GM19239 (cell line): ENCODE data around the gene CD244.
"Not testable (repeated sequence)": the region's sequence is repeated elsewhere in the genome, so short reads cannot be mapped to it uniquely, and the experiment has no call there.

ENCODE experiments used
- DNase-seq: peaks from one replicate; pipeline ENCODE4 v3.0.0; 2011; ENCODE audit warnings: low spot score; ENCODE audit not compliant: insufficient read length
- FAIRE-seq: peaks from 2 replicates; lab custom pipeline; 2011; peaks lifted over from hg19 to GRCh38; lab: Jason Lieb, UNC

CD244 gene

DNA sequence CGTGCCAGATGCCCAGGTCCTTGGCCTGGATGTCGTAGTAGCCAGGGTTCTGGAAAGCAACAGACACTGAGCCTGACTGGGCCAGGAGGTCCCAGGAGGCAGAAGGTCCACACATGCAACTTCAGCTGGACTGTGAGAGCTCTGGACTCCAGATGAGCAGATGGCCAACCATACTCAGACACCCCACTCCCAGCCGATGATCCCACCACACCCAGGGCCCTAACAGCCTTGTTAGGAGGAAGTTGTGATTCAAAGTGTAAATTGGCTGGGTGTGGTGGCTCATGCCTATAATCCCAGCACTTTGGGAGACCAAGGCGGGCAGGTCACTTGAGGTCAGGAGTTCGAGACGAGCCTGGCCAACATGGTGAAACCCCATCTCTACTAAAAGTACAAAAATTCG, 18.6 kb upstream of the CD244 start:
- not testable (repeated sequence) for FAIRE-seq, DNase-seq

DNA sequence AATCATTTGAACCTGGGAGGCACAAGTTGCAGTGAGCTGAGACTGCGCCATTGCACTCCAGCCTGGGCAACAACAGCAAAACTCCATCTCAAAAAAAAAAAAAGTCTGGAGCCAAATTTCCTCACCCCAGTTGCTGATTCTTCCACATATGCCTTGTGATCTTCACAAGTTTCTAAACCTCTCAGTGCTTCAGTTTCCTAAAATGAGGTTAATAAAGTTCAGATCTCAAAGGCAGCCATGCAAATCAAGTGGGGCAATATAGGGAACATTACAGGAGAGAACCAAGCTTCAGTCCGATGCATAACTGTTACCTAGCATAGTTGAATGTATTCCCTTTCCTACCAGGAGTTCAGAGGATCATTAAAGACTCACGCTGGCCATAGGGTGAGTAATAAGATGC, 17.5 kb upstream of the CD244 start:
- DNase-seq (no peak), FAIRE-seq (no peak)

DNA sequence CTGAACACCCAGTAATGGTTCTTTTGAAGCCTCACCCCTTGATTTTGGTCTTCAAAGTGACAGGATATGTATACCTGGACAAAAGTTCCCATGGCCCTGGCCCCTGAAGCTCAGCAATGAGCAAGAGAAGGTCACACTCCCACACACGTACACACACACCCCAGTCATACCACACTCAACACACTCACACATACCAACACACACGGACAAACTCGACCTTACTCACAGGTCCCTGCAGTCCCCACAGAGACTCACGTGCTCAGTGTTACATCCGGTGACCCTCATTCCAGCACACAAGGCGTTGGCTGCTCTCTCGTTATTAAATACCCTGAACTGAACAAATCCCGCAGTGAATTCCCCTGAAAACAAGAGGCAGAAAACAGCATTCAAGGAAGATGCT, 16.4 kb upstream of the CD244 start:
- no peak for DNase-seq
- FAIRE-seq, result no peak

DNA sequence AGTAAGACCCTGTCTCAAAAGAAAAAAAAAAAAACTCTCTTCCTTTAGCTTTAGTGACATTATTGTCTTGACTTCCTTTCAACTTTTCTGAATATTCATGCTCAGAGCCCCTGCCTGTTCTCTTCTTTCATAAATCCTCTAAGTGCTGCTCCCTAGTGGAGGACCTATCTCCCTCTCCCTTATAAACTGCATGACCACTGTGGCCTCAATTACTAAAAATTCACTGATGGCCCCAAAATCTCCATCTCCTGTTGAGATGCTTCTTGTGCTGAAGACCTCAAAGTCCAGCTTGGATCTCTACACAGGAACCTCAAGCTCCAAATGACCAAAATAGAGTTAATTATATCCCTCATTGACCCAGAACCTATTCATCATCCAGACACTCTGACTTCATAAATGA, 14.5 kb upstream of the CD244 start:
- DNase-seq, result no peak
- FAIRE-seq, result peak; percentile 55

DNA sequence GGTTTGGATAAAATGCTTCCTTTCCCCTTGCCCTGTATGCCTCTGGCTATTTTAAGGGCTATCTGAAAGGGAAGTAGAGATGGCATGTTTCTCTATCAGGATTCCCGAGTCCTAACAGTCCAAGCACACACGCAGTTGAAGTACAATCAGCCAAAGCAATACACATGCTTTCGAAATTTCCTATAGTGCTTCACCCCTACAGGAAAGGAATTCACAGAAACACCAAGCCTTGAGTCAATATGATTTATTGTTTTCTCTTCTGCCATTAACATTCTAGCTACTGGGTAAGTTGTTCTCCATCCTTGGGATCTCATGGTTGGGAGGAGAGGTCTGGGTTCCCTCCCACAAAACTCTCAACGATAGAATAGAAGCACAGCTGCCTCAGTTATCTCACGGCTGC, 13.6 kb upstream of the CD244 start:
- no peak for FAIRE-seq
- no peak for DNase-seq

DNA sequence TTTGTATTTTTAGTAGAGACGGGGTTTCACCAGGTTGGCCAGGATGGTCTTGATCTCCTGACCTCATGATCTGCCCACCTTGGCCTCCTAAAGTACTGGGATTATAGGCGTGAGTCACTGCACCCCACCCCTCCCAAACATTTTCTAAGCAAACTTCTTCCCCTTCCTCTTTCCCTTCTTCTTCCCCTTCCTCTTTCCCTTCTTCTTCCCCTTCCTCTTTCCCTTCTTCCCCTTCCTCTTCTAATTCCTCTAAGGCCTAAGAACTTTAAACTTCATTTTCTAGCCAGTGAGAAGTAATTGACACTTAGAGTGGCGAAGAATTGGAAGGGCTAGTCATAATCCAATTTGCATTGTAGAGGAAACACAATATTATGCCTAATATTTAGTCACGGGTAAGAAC, 12.9 kb upstream of the CD244 start:
- FAIRE-seq, DNase-seq: not testable (repeated sequence)

DNA sequence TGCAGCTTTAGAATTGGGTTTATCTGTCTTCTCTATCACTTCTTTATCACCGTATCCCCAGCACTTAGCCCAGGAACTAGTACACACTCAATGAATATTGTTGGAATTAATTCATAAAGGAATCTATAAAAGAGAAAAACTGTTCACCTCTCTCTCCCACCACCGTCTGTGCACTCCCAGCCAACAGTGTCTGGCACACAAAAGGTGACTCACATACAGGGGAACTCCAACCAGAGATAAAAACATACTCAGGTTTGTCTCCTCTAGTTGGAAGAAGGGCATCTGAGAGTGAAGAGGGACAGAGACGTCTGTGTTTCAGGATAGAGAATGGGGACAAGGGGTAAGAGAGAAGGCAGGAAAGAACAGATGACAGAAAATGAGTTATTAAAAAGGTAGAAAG, 12.2 kb upstream of the CD244 start:
- FAIRE-seq, result no peak

DNA sequence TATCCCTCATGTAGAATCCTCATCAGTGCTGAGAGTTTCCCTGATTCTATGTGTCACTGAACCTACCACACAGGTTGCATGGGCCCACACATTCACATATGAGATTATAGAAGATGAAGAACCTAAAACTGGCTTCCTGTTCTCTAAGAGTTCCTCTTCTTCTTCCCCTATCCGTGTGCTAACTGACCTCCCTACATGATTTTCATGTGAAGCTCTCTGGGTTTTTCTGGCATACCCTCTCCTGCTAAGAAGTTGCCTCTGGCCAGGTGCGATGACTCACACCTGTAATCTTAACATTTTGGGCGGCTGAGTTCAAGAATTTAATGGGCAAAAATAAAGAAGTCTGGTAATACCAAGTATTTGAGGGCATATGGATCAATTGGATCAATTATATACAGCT, 5.5 kb upstream of the CD244 start:
- peak; percentile 35 for FAIRE-seq

More for the DNA sequence above, 12.2 kb upstream of the CD244 start:
- DNase-seq, result no peak

DNA sequence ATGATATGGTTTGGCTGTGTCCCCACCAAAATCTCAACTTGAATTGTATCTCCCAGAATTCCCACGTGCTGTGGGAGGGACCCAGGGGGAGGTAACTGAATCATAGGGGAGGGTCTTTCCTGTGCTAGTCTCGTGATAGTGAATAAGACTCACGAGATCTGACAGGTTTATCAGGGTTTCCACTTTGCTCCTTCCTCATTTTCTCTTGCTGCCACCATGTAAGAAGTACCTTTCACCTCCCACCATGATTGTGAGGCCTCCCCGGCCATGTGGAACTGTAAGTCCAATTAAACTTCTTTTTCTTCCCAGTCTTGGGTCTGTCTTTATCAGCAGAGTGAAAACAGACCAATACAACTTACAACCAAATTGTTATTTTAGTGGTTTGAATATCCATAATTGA, 5.0 kb upstream of the CD244 start:
- DNase-seq, result not testable (repeated sequence)
- peak; percentile 49 for FAIRE-seq

More for the DNA sequence above, 5.5 kb upstream of the CD244 start:
- no peak for DNase-seq

DNA sequence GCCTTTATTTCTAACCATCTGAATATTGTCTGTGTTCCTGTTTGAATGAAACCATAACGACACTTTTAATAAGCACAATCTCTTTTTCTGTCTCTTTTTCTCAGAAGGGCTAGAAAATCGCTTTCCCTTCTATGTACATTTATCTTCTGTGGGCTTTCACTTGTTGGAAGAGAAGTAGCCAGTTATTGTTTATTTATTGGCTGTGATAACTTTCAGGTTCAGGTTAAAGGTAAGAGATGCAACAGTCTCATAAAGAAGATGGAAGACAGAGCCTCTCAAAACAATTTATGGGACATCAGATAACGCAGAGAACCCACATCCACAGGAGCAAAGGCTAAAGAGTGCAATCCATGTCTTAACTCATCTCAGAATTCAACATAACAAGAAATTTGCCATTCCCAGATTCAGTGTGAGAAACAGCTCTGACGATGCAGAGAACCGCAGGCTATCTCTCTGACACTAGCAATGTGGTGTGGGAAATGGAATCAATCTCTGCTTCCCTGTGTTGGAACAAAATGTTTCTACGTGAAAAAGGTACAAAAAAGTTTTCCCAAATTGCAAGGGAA, 4.1 kb upstream of the CD244 start:
- FAIRE-seq, result no peak
- DNase-seq, result no peak

DNA sequence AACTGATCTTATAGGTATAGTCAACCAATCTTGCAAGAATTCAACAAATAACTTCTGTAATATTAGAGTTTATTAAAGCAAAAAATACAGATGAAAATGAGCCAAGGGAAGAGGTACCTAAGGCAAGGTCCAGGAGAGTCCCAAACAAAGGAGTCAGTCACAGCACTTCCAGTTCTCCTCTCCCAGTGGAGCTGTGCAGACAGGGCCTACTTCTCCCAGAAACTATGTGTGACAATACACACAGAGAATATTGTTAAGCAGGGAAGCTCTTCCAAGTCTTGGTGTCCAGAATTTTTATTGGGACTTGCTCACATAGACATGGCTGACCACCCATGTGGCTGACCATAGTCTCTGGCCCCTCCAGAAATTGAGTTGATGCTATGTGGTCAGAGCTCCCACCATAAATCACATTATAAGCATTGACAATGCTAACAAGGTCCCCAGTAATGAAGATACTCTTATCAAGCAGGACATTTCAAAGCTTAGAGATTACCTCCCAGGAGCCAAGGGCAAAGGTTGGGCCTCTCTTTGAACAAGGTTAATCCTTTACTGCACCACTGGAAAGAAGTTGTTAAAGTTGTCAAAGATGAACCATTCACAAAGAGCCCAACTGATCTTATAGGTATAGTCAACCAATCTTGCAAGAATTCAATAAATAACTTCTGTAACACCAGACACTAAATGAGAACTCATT, 3.5 kb upstream of the CD244 start:
- no peak for DNase-seq
- peak; percentile 55 for FAIRE-seq

DNA sequence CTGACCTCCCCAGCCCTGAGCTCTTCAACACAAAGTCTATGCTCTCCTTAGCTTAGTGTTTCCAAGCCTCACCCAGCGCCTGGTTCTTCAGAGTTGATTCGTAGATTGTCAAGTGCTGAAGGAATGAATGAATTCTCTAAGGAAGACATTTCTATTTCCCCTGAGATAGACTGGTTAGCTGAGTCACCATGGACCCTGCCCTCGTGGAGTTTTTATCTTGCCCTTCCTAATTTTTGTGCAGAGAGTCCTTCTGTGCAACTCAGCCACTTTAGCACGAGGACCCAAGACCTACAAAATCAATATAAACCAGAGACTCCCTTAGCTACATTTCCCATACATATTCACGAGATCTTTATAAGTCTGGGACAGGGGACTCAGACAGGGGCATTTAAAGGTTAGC, 2.6 kb upstream of the CD244 start:
- no peak for FAIRE-seq
- no peak for DNase-seq

DNA sequence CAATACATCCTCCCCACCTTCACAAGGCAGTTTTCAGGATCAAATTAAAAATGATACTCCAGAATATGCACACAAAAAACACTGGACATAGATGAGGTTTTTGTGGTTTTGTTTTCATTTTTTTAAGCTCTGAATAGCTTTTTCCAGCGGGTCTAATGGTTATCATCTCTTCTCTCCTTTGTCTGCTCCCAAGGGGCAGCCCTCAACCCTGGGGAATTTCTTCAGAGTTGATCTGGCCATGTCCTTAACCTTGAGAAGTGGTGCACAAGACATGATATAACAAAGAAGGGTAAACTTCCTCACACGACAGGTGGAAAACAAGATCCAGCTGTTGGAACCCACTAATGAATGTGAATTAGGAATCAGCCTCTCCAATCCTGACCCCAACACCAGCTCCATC, 1.5 kb upstream of the CD244 start:
- DNase-seq (no peak), FAIRE-seq (no peak)

DNA sequence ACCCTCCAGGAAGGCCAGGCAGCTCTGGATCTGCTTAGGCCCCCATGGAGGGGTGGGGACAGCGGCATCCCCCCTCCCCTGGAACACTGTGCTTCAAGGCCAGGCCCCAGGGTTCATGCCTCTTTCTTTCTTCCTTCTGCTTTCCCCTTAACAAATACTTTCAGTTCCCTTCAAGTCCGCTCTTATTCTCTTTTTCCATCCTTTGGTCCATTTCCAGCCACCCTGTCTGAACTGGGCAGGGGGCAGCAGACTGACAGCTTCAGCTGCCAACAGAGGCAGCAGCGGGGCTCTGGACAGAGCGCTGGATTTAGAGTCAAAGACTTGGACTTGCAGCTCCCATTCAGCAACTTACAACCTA, 1.1 kb upstream of the CD244 start:
- DNase-seq (no peak), FAIRE-seq (peak; percentile 59)

DNA sequence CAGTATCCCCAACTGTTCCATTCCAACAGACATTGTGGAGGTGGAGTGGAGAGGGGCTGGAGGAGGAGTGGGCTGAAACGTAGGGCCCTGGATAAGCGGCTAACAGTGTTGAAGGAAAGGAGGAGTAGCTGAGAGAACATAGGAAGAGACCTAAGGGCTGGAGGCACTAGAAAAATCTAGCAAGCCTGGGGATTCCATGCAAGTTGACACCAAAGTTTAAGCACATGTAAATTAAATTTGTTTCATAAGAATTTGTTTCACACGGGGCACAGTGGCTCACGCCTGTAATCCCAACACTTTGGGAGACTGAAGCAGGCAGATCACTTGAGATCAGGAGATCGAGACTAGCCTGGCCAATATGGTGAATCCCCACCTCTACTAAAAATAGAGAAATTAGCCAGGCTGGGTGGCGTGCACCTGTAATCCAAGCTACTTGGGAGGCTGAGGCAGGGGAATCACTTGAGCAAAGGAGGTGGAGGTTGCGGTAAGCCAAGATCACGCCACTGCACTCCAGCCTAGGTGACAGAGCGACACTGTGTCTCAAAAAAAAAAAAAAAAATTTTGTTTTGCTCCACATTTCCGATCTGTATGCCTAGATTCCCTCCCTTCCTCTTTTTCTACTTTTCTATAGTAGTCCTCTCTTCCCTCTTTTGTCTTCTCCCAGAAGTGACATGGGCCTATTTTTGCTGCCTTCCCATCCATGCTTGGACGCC, 530 bp upstream of the CD244 start:
- FAIRE-seq (peak; percentile 33), DNase-seq (no peak)

DNA sequence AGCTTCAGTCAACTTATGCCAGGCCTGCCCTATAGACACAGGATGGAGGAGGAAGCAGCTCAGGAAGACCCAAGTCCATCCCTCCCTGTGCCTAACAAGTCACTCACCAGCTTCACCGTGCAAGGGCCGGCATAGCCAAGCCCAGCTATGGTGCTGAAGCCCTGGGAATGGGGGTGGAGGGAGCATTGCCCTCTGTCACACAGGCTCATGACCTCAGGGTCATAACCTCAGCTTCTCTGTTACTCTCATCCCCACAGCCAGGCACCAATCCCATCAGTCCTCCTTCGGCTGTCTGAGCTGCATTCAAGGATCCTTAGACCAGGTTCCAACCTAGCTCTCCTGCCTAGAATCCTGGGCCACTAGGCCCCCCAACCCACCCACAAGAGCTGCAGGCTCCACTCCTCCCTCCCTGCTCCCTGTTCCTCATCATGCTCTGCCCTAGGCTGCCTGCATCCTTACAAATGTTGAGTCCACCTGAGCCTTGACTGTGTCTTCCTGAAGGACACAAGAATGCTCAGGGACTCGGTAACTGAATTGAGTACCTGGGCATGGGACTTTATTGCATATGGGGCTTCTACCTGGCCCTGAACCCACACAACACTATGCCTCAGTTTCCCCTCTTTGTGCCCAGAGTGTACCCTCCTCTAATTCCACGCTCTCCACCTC, 1.7 kb downstream of the CD244 start:
- no peak for FAIRE-seq
- DNase-seq, result no peak

DNA sequence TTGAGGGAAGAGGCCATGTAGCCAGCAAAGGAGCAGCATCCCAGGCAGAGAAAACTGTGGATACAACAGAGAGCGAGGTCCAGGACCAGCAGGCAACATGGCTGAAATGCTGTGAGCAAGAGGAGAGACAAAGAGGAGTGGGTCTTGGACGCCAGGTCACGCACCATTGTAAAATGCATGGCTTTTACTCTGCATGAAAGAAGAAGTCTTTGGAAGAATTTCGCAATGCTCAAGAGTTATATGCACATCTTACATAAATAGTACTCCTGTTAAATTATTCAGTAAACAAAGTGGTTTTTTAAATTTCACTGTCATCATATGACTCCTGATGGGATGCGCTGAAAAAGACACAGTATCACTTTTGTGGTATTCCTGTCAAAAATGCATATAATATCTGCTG, 3.5 kb downstream of the CD244 start:
- FAIRE-seq, result no peak

DNA sequence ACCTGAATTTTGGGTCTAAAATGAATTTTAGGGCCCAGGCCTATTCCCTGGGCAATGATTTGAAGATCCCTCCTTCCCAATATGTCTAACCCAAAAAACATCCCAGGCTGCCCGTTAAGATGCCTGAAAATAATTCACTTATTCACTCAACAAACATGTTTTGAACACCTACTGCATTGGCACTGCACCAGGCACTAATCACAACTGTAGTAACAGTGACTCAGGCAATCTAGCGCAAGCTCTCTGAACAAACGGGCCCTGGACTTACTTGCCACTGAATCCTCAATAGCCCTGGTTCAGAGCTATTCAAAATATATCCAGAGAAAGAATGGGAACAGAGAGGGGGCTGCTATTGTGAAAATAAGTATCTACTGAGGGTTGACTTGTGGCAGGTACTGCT, 4.2 kb downstream of the CD244 start:
- no peak for FAIRE-seq
- no peak for DNase-seq

More for the DNA sequence above, 3.5 kb downstream of the CD244 start:
- no peak for DNase-seq

DNA sequence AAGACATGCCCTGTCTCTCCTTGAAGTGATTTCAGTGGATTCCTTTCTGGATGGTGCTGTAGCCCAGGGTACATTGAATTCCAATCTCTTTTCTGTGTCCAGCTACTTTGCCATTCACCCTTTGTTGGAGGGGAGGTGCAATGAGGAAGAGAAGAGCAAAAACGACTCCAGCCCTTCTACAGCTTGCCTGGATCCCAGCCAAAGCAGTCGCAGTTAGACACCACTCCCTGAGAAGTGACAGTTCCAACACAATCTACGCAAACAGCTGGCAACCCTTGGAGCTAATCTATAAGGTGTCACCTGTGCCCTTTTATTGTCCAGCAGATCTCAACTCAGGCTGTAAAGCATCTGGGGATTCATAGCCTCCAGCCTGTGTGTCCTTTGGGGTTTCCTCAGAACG, 4.6 kb downstream of the CD244 start:
- FAIRE-seq, result no peak
- no peak for DNase-seq

DNA sequence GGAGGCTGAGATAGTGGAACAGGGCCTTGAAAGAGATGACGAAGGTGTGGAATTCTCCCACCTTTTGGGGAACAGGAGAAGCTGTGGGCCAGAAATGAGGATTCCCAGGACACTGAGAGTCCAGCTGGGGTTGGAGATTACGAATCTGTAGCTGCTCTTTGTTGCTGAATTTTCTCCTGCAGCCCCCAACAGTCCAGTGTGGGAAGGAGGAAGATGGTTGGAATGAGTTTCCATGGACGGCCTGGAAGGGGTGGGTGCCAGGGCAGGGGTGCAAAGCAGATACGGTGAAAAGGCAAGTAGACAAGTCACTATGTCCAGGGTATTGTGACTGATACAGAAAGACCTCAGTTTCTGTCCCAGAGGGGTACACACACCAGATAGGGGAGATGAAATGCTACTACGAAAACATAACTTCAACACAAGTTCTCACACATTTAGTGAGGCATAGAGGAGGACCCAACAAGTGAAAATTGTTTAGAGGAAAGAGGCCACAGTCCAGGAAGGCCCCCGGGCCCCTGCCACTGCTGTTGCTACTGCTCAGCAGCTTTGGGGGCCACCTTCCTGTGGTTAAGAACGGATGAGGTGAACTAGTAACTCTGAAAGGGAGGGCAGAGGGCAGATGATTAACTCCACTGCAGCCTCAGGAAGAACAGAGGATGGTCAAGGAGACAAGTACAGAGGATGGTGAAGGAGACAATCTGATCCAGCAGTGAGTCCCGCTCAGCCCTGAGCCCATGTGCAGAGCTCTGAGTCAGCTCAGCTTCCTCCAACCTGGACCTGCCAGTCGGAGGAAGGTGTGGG, 7.3 kb downstream of the CD244 start:
- DNase-seq (peak; percentile 41), FAIRE-seq (peak; percentile 98)
